NCI-H146 (cell line): ENCODE data around the gene ITPR1.

Source experiments
- DNase-seq: peaks from one replicate; lab custom pipeline; 2025; lab: John Stamatoyannopoulos, UW

Gene ITPR1

GRCh38 chr3:4814305-4814903 lies 321.3 kb downstream of the ITPR1 start:
- DNase-seq, result no peak

GRCh38 chr3:4814904-4815574 lies 321.9 kb downstream of the ITPR1 start:
- DNase-seq, result no peak

- DNase-seq, result no peak
These were observed 323.2 kb downstream of the ITPR1 start for GRCh38 chr3:4816306-4816705.

GRCh38 chr3:4816718-4817117 lies 323.6 kb downstream of the ITPR1 start:
- no peak for DNase-seq

- no peak for DNase-seq
These were observed 324.0 kb downstream of the ITPR1 start for GRCh38 chr3:4817128-4817527.

GRCh38 chr3:4818164-4818563 lies 325.0 kb downstream of the ITPR1 start:
- no peak for DNase-seq

- DNase-seq, result no peak
These were observed 326.0 kb downstream of the ITPR1 start for GRCh38 chr3:4818986-4819693.

GRCh38 chr3:4819746-4820145 lies 326.6 kb downstream of the ITPR1 start:
- DNase-seq, result no peak

GRCh38 chr3:4820296-4821121 lies 327.4 kb downstream of the ITPR1 start:
- DNase-seq, result no peak

- no peak for DNase-seq
These were observed 328.2 kb downstream of the ITPR1 start for GRCh38 chr3:4821338-4821737.

- DNase-seq, result no peak
These were observed 328.8 kb downstream of the ITPR1 start for GRCh38 chr3:4821975-4822374.

GRCh38 chr3:4822568-4822967 lies 329.4 kb downstream of the ITPR1 start:
- DNase-seq, result no peak

- DNase-seq, result no peak
These were observed 330.2 kb downstream of the ITPR1 start for GRCh38 chr3:4823385-4823784.

- DNase-seq, result no peak
These were observed 331.1 kb downstream of the ITPR1 start for GRCh38 chr3:4823986-4824925.

- no peak for DNase-seq
These were observed 331.8 kb downstream of the ITPR1 start for GRCh38 chr3:4824926-4825325.

- no peak for DNase-seq
These were observed 332.5 kb downstream of the ITPR1 start for GRCh38 chr3:4825436-4826236.

- DNase-seq, result no peak
These were observed 333.3 kb downstream of the ITPR1 start for GRCh38 chr3:4826237-4827100.

- DNase-seq, result no peak
These were observed 334.6 kb downstream of the ITPR1 start for GRCh38 chr3:4827767-4828166.

GRCh38 chr3:4828279-4829030 lies 335.3 kb downstream of the ITPR1 start:
- no peak for DNase-seq
